Stimulated activated CD4-positive, alpha-beta T cell treated with anti-CD3 and anti-CD28 coated beads, Interleukin-12 subunit alpha, Interleukin-12 subunit beta, amount 100 ng/mL, for 48 hours (primary cell): ENCODE measurements around the gene FGF12.
A peak's percentile ranks its signal among the peaks of the same experiment; 100 is the strongest.
"Not testable (repeated sequence)": the region's sequence is repeated elsewhere in the genome, so short reads cannot be mapped to it uniquely, and the experiment has no call there.

Experiments
- DNase-seq, 3 donors: peaks; one replicate each; pipeline ENCODE4 v3.0.0-alpha.2; 2020; ENCODE audit warnings: low read depth in 2 of 3, low spot score in 1 of 3

Gene FGF12

GRCh38 chr3:192597506-192597905, 129.8 kb downstream of the FGF12 start:
- no peak for DNase-seq

DNA sequence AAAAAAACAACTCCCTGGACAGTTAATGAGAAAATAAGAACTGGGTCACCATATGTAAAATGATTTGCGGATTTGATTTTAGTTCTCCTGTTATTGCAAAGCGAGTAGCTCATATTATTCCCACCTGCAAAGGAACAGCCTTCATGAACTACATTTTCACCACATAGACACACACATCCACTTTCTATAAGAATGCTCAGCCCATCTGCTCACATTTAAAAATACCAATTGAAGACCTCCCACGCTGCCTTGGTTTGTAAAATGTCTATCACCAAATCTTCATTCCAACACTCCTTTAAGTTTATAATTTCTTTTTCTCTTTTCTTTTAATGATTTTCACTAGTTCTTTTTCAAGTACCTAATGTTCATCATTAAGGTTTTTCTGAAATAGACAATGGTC, 148.6 kb downstream of the FGF12 start:
- no peak for DNase-seq

DNA sequence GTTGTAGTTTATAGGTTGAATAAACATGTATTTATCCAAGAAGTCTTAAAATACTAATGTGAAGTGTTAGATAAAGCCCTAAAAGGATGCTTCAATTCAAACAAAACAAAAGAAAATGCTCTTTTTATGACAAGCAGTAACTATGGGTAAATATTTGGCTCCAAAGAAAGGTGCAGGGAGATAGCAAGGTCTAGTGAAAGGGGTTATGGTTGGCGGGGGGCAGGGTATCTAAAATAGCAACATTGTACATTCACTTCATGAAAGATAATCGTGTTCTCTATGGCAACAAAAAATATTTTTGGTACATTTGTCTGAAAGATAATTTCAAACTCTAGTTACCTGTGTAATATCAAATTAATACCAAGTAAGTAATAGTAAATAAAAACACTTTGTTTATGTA, 149.5 kb downstream of the FGF12 start:
- no peak for DNase-seq

GRCh38 chr3:192577271-192577670, 150.1 kb downstream of the FGF12 start:
- no peak for DNase-seq

DNA sequence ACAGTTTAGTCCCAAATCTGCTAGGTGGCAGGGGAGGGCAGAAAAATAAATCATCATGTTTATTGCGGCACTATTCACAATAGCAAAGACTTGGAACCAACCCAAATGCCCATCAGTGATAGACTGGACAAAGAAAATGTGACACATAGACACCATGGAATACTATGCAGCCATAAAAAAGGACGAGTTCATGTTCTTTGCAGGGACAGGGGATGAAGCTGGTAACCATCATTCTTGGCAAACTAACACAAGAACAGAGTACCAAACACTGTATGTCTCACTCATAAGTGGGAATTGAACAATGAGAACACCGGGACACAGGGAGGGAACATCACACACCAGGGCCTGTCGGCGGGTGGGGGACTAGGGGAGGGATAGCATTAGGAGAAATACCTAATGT, 150.6 kb downstream of the FGF12 start:
- DNase-seq: not testable (repeated sequence)

GRCh38 chr3:192575879-192576506, 151.3 kb downstream of the FGF12 start:
- no peak for DNase-seq

DNA sequence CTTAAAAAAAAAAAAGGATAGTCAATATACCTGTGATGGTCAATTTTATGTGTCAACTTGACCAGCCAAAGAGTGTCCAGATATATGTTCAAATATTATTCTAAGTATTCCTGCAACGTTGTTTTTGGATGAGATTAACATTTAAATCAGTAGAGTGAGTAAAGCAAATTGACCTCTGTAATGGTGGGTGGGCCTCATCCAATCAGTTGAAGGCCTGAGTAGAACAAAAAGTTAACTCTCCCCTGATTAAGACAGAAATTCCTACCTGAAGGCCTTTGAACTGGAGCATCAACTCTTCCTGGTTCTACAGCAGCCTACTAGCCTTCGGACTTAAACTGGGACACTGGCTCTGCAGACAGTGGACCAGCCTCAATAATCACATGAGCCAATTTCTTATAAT, 154.1 kb downstream of the FGF12 start:
- DNase-seq: no peak

- no peak for DNase-seq
Observed at GRCh38 chr3:192570821-192571791, 156.2 kb downstream of the FGF12 start.

DNA sequence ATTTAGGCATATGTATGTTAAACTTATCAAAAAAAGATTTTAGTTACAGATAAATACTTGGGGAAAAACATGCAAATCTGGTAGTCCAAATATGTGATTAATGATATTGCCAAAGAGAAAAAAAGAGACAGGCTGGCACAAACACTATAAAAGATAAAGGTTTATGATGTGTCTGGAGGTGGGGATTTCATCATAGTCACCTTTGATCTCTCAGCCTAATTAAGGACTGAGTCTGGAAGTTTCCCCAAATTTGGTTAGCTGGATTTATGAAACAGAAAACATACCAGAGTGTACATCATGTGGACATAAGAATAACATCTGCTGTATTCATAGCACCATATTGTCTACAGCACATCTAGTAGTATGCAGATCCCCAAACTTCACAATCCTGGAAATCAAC, 157.0 kb downstream of the FGF12 start:
- DNase-seq: no peak

GRCh38 chr3:192566706-192567290, 160.5 kb downstream of the FGF12 start:
- peak; percentile 32 to 63 (median 46) for DNase-seq

DNA sequence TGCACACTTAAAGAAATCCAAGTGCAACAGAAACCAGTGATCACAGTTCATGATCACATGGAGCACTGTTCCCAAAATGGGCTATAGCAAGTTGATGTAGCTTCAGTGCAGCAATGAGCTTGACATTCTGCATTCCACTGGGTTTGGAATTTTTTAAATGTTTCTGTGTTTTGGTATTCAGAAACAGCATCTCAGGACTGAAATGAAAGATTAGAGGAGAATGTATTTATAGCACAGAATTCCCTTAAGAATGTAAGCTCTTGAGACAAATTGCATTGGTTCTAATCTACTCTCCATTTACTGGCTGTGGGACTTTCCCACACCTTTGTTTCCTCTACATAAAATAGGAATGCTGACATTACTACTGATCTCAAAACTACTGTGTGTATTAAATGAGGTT, 162.7 kb downstream of the FGF12 start:
- no peak for DNase-seq

DNA sequence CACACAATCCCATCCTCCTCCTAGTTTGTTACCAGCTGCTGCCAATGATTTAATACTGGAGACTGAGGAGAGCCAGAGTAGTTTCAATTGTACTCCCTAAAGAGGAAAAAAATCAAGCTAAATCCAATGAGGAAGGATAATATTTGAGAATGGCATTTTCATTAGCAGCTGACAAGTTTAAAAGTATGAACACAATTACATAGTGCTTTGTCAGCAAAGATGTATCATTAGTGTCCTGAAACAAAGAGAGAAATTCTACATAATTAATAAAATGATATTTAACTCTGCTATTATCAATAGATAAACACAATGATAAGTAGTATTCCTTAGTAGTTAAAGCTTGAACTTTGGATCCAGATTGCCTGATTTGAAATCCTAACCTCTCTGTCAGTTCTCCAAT, 163.9 kb downstream of the FGF12 start:
- DNase-seq: no peak

DNA sequence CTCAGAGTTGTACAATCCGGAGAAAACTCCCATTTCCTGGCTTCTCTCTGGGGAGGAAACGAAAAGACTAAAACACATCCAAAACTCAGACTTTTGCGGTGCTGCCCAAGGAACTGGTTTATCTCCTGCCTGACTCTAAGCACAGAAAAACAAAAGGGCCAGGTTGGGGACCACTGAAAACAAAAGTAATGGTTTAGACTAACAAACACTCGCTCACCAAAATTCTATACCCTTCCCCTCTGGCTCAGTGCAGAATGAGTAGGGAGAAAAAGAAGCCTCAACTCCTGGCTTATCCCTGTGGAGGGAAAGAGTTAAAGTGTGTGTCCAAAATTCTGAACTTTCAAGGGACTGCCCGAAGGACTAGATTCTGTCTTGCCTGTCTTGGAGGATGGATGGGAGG, 173.6 kb downstream of the FGF12 start:
- no peak for DNase-seq

DNA sequence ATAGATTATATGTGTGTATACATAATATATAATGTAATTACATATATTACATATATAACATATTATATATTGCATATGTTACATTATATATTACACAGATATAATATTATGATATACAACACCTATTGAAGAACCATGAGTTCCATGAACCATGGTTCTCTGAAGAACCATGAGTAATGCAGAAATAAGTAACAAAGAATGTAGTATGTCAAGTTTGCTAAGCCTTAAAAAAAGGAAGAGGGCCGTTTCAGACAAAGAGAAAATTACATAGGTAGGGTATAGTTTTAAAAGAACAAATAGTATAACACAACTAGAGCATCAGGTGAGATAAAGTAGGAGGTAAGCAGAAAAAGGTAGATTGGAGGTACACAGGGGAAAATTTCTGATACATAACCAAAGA, 177.0 kb downstream of the FGF12 start:
- no peak for DNase-seq

- DNase-seq: no peak
Observed at GRCh38 chr3:192545333-192545732, 182.0 kb downstream of the FGF12 start.

- no peak for DNase-seq
Observed at GRCh38 chr3:192543163-192543562, 184.2 kb downstream of the FGF12 start.

DNA sequence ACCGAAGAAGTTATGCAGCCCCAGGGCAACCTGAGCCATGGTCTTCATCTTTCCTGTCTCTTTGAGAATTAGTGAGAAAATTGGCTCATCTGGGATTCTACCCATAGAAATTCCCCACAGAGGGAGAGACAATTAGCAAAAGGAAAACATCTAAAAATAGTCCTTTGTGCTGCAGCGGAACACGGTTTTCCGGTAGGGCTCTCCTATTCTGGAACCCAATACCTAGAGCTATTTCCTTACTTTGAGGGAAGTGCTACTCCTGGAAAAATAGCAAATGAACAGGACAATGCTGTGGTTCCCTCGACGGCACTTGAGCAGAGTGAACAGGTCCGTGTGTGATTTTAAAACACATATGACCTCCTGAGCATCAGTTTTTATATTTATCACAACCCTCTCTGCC, 210.5 kb downstream of the FGF12 start:
- DNase-seq: no peak

DNA sequence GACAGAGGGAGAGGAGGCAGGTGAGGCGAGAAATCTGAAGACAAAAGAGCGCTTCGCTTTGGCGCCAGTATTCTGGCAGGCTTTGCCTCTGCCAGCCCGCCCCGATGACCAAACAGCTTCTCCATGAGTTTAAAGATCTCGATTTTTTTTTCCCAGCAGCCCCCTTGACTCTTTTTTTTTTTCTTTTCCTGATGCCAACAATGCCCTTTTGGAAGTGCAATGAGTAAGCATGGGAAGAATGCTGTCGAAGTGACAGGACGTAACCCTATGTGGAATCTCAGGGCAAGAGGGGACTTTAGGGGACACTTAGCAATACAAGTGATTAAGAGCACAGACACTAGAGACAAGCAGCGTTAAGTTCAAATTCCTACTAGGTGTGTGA, 211.7 kb downstream of the FGF12 start:
- no peak for DNase-seq

- no peak for DNase-seq
Observed at GRCh38 chr3:192514754-192515663, 212.3 kb downstream of the FGF12 start.

GRCh38 chr3:192514081-192514753, 213.1 kb downstream of the FGF12 start:
- DNase-seq: no peak

GRCh38 chr3:192505731-192506130, 221.6 kb downstream of the FGF12 start:
- no peak for DNase-seq
